DOHH2 (cell line): ENCODE data around the gene LRRC27.

Source experiments
- CTCF ChIP-seq: fragments of 200-600 bp; sonication (generic); IDR thresholded peaks from one replicate; pipeline ENCODE4 v1.5.1; 2014; ENCODE audit warnings: antibody characterized with exemption, mild to moderate bottlenecking, low read depth, low read length; ENCODE audit not compliant: poor library complexity, severe bottlenecking
- EZH2phosphoT487 ChIP-seq: fragments of 200-600 bp; sonication (generic); IDR thresholded peaks from 2 replicates; pipeline ENCODE4 v1.6.1; 2017; ENCODE audit warnings: borderline replicate concordance, mild to moderate bottlenecking, antibody characterized with exemption, low read length, moderate library complexity, mixed read lengths

- TF ChIP-seq CTCF (no peak), EZH2phosphoT487 (no peak)
These were observed 12.4 kb downstream of the LRRC27 start for GRCh38 chr10:132344386-132344785.
